ENCODE results near the gene PCCA.

The PCCA gene

DNA sequence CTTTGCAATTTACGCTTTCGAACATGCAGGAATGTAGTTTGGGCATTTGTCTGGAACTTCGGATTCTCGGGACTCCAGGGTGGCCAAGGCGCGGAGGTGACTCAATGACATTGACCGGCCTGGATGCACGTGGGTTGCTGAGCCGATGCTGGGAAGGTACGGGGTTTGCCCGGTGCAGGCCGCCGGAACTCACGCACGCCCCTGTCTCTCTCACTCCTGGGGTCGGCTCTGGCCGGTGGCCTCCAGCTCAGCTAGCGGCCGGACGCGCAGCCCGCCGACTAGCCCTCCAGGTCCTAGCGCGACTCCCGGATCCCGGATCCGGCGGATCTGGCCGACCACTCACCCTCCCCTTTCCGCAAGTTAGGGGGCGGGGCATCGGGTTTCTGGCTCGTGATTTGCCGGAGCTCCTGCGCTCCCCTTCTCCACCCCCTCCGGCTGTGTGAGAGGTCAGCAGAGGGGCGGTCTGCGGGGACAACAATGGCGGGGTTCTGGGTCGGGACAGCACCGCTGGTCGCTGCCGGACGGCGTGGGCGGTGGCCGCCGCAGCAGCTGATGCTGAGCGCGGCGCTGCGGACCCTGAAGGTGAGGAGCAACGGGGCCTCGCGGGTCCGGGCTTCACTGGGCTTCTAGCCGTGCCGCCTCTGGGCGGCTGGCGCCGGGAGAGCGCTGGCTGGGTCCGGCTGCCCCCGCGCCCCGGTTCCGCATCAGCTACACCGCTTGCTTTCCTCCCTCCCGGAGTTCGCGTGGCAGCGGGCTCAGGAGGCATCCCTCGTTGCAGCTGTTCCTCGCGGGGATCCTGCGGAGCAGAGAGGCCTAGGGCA, at the start of gene PCCA:
PCCA (plus strand) TSS at position 450 of the 821 bp plus-strand sequence; CDS start at position 478, 28 bp downstream.
- peak within 1 kb of the TSS; percentile 87 for H3K4me3 ChIP-seq (ENCODE audit: control insufficient read depth, low read depth, low read length)
- DNase-seq (ENCODE audit: low read depth), result peak; percentile 87
- TF ChIP-seq CTCF (conservative IDR thresholded peaks at IDR 0.05; ENCODE audit: control insufficient read depth, insufficient read depth, low read depth, low read length), result no peak

GRCh38 chr13:100039740-100040139, 49.2 kb upstream of the PCCA start:
- no peak for TF ChIP-seq CTCF (conservative IDR thresholded peaks at IDR 0.05; ENCODE audit: control insufficient read depth, insufficient read depth, low read depth, low read length)
- no peak overlapping the region for H3K4me3 ChIP-seq (ENCODE audit: control insufficient read depth, low read depth, low read length)
- no peak for DNase-seq (ENCODE audit: low read depth)

GRCh38 chr13:100040196-100040595, 48.7 kb upstream of the PCCA start:
- no peak overlapping the region for H3K4me3 ChIP-seq (ENCODE audit: control insufficient read depth, low read depth, low read length)
- DNase-seq (ENCODE audit: low read depth), result no peak
- TF ChIP-seq CTCF (conservative IDR thresholded peaks at IDR 0.05; ENCODE audit: control insufficient read depth, insufficient read depth, low read depth, low read length), result no peak

- no peak for DNase-seq (ENCODE audit: low read depth)
- H3K4me3 ChIP-seq (ENCODE audit: control insufficient read depth, low read depth, low read length), result no peak overlapping the region
- no peak for TF ChIP-seq CTCF (conservative IDR thresholded peaks at IDR 0.05; ENCODE audit: control insufficient read depth, insufficient read depth, low read depth, low read length)
Measured at GRCh38 chr13:100044936-100045335, 44.0 kb upstream of the PCCA start.

DNA sequence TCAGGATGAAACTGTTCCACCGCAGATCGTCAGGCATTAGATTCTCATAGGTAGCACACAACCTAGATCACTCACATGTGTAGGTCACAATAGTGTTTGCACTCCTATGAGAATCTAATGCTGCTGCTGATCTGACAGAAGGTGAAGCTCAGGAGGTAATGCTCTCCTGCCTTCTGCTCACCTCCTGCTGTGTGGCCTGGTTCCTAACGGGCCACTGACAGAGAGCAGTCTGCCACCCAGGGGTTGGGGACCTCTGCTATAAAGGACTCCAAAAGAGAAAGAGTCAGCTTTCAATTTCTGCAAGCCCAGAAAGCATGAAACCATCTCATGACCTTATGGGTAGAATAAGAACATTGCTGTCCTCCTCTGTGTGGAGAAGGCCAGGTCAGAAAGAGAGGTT, 43.5 kb upstream of the PCCA start:
- DNase-seq (ENCODE audit: low read depth), result no peak
- no peak overlapping the region for H3K4me3 ChIP-seq (ENCODE audit: control insufficient read depth, low read depth, low read length)
- TF ChIP-seq CTCF (conservative IDR thresholded peaks at IDR 0.05; ENCODE audit: control insufficient read depth, insufficient read depth, low read depth, low read length), result no peak

GRCh38 chr13:100051070-100051469, 37.8 kb upstream of the PCCA start:
- H3K4me3 ChIP-seq (ENCODE audit: control insufficient read depth, low read depth, low read length), result no peak overlapping the region
- no peak for DNase-seq (ENCODE audit: low read depth)
- no peak for TF ChIP-seq CTCF (conservative IDR thresholded peaks at IDR 0.05; ENCODE audit: control insufficient read depth, insufficient read depth, low read depth, low read length)

Data from fibroblast of mammary gland (primary cell).